ENCODE data around the gene PCDHB1.
A peak's percentile ranks its signal among the peaks of the same experiment; 100 is the strongest.
"Not testable (repeated sequence)": the region's sequence is repeated elsewhere in the genome, so short reads cannot be mapped to it uniquely, and the experiment has no call there.

Gene PCDHB1

GRCh38 chr5:141082228-141082627 lies 31.1 kb downstream of the PCDHB1 start:
- no peak for DNase-seq

- peak; percentile 40 for DNase-seq
These were observed 33.4 kb downstream of the PCDHB1 start for GRCh38 chr5:141084487-141084989.

- no peak for DNase-seq
These were observed 43.5 kb downstream of the PCDHB1 start, which contains the start of gene PCDHB2 for GRCh38 chr5:141094481-141095262. Gene PCDHB2, plus strand, starts transcription at chr5:141094615. Its CDS starts 176 bp downstream, at chr5:141094791.

GRCh38 chr5:141095263-141095641 lies 44.1 kb downstream of the PCDHB1 start:
- DNase-seq, result no peak

DNA sequence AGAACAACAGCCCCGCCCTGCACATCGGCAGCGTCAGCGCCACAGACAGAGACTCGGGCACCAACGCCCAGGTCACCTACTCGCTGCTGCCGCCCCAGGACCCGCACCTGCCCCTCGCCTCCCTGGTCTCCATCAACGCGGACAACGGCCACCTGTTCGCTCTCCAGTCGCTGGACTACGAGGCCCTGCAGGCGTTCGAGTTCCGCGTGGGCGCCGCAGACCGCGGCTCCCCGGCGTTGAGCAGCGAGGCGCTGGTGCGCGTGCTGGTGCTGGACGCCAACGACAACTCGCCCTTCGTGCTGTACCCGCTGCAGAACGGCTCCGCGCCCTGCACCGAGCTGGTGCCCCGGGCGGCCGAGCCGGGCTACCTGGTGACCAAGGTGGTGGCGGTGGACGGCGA lies 45.0 kb downstream of the PCDHB1 start:
- DNase-seq, result not testable (repeated sequence)

- DNase-seq, result not testable (repeated sequence)
These were observed 45.4 kb downstream of the PCDHB1 start for GRCh38 chr5:141096586-141096985.

GRCh38 chr5:141100243-141100805 lies 49.1 kb downstream of the PCDHB1 start, which contains the start of gene PCDHB3:
Gene PCDHB3, plus strand, starts transcription at chr5:141100473. Its CDS starts 177 bp downstream, at chr5:141100650.
- no peak for DNase-seq

DNA sequence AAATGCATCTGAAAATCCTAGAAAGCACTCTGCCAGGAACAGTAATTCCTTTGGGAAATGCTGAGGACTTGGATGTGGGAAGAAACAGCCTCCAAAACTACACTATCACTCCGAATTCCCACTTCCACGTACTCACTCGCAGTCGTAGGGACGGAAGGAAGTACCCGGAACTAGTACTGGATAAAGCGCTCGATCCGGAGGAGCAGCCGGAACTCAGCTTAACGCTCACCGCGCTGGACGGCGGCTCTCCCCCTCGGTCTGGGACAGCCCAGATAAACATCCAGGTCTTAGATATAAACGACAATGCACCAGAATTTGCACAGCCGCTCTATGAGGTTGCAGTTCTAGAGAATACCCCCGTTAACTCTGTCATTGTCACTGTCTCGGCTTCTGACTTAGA lies 49.9 kb downstream of the PCDHB1 start:
- DNase-seq, result no peak

GRCh38 chr5:141102070-141102469 lies 50.9 kb downstream of the PCDHB1 start:
- not testable (repeated sequence) for DNase-seq

GRCh38 chr5:141102471-141102870 lies 51.3 kb downstream of the PCDHB1 start:
- DNase-seq, result not testable (repeated sequence)

DNA sequence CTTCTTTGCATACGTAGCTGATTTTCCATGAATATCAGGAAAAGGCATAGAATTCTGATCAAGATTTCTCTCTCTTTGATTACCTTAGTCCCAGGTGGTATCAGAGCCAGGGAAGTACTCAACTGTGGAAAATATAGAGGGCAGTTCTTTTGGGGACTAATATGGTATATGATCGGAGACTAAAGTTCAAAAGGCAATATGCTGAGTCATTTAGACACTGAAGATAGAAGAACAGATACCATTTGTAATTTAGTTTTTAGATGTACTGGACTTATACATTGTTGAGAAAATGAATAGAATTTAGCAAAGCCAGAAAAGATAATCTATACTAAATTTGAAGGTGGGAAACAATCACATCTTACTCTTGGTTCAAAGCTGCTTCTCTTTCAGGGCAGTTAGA lies 54.2 kb downstream of the PCDHB1 start:
- no peak for DNase-seq

Data from NCI-H187 treated with DMSO at 0.1 percent for 48 hours (cell line).